ENCODE results near the gene CCL15.

- TF ChIP-seq CTCF (IDR thresholded peaks at IDR 0.05) (no peak), POLR2A (IDR thresholded peaks at IDR 0.05) (no peak)
These were observed 18.1 kb upstream of the CCL15 start for GRCh38 chr17:36019423-36019822.
